ENCODE results near the gene C1QTNF9.

- TF ChIP-seq YY1 (IDR thresholded peaks at IDR 0.05; ENCODE audit: low read depth) (no peak), USF1 (IDR thresholded peaks at IDR 0.05) (no peak), REST (IDR thresholded peaks at IDR 0.05; ENCODE audit: low read depth) (no peak), MAX (IDR thresholded peaks at IDR 0.05) (no peak), TAF1 (IDR thresholded peaks at IDR 0.05; ENCODE audit: low read depth) (no peak), TCF12 (IDR thresholded peaks at IDR 0.05; ENCODE audit: low read depth) (no peak), CREB1 (IDR thresholded peaks at IDR 0.05; ENCODE audit: low read depth) (no peak), ZBTB7A (IDR thresholded peaks at IDR 0.05; ENCODE audit: low read depth) (no peak), RAD21 (IDR thresholded peaks at IDR 0.05; ENCODE audit: low read depth) (no peak), TEAD4 (IDR thresholded peaks at IDR 0.05) (no peak)
These were observed 38.2 kb upstream of the C1QTNF9 start for GRCh38 chr13:24271231-24271600.
